HS-27A (cell line): ENCODE results near the gene PSME3.

Experiments
- DNase-seq: peaks from one replicate; pipeline ENCODE4 v3.0.0-alpha.2; 2012; ENCODE audit warnings: low read depth, missing footprints

Gene PSME3

DNA sequence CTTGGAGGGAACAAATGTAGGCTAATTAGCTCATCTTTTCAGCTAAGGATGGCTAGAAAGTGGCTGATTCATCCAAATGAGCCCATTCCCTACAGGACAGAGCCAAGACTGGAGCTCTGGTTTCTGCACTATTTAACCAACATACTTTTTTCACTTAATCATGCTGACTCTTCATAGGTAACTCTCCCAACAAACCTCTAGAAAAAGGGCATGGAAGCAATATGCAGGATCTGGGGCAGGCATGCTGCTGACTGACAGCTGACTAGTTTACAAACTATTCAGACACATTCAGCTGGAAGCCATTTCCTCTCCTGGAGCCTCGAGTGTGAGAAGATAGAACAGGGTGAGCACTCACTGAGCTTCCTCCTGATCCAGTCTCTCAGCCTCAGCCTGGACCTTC lies 15.3 kb upstream of the PSME3 start:
- DNase-seq: no peak

DNA sequence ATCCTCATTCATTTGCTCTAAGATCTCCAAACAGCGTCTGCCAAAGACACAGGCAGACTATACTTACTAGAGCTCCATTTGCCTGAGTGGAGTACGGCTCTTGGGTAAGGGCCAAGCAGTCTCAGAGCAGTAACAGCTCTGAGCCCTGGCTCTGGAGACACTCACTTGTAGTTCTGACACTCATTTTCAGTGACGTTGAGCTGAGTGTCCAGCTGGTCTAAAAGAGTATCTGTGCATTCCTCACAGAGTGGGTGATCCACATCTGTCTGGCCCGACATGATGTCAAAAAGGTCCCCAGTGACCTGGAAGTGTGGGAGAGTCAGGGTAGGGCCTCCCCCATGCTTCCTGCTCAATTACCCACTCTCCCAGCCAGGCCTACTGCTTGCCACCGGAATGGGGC lies 14.8 kb upstream of the PSME3 start:
- DNase-seq: no peak

GRCh38 chr17:42819939-42820535 lies 13.2 kb upstream of the PSME3 start:
- no peak for DNase-seq

DNA sequence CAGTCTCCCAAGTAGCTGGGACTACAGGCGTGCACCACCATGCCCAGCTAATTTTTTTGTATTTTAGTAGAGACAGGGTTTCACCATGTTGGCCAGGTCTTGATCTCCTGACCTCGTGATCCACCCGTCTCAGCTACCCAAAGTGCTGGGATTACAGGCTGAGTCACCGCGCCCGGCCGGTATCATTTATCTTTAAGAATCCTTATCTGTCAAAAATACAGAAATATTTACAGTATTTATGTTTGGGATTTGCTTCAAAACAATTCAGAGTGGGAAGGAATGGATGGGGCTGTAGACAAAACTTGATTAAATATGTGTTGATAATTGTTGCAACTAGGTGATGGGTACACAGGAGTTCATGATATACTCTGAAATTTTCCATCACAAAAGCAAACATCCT lies 12.0 kb upstream of the PSME3 start:
- DNase-seq: no peak

GRCh38 chr17:42827472-42827871 lies 5.7 kb upstream of the PSME3 start:
- no peak for DNase-seq

DNA sequence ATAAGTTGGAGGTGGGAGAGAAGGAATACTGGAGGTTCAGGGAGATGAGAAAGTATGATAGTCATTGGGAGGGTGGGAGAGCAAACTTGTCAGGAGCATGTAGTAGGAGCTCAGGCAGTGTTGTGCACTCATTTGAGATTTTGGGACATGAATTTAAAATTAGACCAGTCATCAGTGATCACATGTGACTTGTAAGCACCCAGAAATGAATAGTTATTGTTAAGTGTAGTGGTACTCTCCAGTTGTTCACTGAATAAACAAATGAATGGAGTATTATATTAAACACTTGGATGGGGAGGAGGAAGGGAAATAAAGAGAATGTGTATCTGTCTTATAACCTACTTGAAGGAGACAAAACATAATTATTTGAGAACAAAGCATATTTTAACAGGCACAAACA lies 2.2 kb upstream of the PSME3 start:
- no peak for DNase-seq

DNA sequence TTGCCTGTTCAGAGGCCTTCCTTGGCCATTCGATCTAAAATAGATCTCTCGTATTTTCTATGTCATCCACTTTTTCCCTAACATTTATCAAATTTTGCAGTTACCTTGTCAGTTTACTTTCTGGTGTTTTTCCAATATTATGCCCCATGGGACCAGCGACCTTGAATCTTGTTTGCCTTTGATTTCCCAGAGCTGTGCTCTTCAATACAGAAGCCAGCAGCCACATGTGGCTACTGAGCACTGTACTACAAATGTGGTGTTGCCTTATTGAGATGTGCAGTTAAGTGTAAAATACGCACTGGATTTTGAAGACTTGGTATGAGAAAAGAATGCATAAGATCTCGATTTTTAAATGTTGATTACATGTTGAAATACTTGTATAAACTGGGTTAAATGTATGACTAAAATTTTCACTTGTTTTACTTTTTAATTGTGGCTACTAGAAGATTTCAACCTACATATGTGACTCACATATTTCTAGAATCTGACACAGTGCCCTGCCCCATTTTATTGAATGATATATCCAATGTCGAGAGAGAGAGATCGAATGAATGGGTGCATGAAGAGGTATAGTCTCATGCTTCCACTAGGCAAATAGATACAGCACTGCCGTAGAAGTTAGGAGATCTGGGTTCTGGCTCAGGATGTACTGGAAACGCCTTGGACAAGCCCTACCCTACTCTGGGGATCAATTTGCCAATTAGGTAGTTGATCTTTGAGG lies 824 bp upstream of the PSME3 start:
- no peak for DNase-seq

- DNase-seq: no peak
Observed at GRCh38 chr17:42833767-42834422, 698 bp downstream of the PSME3 start.

GRCh38 chr17:42835732-42836131 lies 2.5 kb downstream of the PSME3 start:
- DNase-seq: no peak

DNA sequence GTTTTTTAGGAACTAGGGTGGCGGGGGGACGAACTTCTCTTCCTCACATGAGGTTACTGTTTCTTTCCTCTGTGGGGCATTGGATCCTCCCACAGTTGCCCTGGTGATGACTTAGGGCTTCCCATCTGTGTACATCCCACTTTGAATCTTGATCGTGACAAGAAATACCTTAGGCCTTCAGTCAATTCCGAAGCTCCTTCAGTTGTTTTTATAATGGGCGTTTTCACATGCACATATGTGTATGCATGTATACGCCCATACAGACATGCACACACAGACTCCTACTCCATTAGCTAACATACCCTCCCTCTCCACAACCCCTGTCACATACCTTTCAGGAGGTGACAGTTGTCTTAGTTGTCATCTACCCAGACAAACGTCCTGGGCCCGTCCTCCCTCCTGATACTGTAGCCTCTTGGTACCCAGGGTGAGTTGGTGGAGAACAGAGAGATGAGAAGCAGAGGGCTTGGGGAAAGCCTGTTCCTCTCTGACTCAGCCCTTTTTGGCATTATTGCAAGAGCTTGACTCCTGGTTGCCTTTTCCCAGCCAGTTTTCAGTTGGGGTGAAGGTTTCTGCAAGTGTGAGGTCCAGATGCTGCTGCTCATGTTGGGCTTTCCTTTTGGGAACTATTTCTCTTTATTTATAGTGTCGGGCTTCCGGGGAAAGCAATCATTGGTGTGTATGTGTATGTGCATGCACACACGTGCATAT lies 8.9 kb downstream of the PSME3 start:
- no peak for DNase-seq

GRCh38 chr17:42843358-42843934 lies 10.2 kb downstream of the PSME3 start:
- no peak for DNase-seq

- DNase-seq: no peak
Observed at GRCh38 chr17:42844271-42844670, 11.1 kb downstream of the PSME3 start, which contains the start of gene AOC2. Gene AOC2 (plus strand): TSS chr17:42844580. CDS start chr17:42844627, 47 bp downstream.

DNA sequence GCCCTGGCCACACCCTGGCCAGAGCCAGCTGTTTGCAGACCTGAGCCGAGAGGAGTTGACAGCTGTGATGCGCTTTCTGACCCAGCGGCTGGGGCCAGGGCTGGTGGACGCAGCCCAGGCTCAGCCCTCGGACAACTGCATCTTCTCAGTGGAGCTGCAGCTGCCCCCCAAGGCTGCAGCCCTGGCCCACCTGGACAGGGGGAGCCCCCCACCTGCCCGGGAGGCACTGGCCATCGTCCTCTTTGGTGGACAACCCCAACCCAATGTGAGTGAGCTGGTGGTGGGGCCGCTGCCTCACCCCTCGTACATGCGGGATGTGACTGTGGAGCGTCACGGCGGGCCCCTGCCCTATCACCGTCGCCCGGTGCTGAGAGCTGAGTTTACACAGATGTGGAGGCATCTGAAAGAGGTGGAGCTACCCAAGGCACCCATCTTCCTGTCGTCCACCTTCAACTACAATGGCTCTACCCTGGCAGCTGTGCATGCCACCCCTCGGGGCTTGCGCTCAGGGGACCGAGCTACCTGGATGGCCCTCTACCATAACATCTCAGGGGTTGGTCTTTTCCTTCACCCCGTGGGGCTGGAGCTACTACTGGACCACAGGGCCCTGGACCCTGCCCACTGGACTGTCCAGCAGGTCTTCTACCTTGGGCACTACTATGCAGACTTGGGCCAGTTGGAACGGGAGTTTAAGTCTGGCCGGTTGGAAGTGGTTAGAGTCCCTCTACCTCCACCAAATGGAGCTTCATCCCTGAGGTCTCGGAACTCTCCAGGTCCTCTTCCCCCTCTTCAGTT lies 11.8 kb downstream of the PSME3 start:
- DNase-seq: no peak

DNA sequence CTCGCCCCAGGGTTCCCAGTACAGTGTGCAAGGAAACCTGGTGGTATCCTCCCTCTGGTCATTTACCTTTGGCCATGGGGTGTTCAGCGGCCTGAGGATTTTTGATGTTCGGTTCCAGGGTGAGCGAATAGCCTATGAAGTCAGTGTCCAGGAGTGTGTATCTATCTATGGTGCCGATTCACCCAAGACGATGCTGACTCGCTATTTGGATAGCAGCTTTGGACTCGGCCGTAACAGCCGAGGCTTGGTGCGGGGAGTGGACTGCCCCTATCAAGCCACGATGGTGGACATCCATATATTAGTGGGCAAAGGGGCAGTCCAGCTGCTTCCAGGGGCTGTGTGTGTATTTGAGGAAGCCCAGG lies 12.3 kb downstream of the PSME3 start:
- no peak for DNase-seq

DNA sequence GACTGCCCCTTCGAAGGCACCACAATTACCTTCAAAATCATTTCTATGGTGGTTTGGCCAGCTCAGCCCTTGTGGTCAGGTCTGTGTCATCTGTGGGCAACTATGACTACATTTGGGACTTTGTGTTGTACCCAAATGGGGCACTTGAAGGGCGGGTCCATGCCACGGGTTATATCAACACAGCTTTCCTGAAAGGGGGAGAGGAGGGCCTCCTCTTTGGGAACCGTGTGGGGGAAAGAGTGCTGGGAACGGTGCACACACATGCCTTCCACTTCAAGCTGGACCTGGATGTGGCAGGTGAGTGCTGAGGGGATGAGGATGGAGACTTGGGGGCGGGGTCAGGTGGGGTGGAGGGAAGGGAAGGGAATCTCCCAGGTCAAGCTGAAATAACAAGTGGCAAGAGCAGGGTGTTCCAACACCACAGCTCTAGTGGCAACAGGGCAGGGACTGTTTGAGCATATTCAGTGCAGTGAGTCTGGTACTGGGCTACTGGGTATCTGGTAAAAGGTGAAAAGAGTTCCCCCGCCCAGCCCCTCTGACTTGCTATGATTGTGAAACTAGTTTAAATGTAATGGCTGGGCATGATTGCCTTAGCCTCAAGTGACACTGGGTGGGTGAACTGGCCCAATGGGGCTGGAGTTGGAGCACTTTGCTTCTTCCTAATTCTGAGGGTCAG lies 12.9 kb downstream of the PSME3 start:
- DNase-seq: no peak

DNA sequence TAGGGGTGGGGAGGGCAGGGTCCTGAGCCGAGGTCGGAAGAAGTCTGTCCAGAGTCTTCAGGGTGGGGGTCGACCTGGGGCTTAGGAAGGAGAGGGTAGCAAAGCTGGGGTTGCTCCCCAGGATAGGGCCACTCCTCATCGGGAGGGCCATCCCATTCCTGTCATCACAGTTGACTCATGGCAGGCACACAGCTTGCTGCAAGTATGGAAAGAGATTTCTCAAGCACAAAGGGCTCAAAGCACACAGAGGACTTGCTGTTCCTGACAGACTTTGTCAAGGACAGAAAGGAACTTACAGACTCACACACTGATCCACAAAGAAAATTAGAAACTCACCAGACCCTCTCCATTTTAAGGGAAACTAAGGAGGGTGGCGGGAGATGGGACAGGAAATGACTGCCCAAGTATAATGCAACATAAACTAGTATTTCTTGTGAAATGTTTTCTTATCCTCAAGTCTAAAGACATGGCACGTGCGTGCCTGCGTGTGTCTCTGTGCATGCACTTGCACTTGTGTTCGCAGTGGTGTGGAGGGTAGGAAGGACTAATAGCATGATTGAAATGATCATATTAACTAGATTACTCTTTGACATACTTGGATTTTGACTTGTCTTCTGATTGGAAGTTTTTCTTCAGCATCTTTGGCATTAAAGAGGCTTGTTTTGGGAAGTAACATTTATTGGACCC lies 13.5 kb downstream of the PSME3 start:
- DNase-seq: no peak

- no peak for DNase-seq
Observed at GRCh38 chr17:42848093-42848492, 14.9 kb downstream of the PSME3 start.

DNA sequence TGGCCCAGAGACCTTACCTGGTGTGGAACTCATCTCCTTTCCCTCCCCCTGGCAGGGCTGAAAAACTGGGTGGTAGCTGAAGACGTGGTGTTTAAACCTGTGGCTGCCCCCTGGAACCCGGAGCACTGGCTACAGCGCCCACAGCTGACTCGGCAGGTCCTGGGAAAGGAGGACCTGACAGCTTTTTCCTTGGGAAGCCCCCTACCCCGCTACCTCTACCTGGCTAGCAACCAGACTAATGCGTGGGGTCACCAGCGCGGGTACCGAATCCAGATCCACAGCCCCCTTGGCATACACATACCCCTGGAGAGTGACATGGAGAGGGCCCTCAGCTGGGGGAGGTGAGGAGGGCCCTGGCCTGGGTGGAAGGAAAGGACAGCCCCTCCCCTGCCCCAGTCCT lies 15.8 kb downstream of the PSME3 start:
- DNase-seq: no peak

- DNase-seq: no peak
Observed at GRCh38 chr17:42849451-42850181, 16.4 kb downstream of the PSME3 start.

- no peak for DNase-seq
Observed at GRCh38 chr17:42850954-42851353, 17.8 kb downstream of the PSME3 start, which contains the start of gene AOC3. Gene AOC3 (plus strand): TSS chr17:42851199. CDS start chr17:42851344, 145 bp downstream.
